NT2/D1 (cell line): ENCODE results near the gene SLC22A12.

ENCODE experiments used
- DNase-seq: peaks from one replicate; pipeline ENCODE4 v3.0.0-alpha.2; 2011; ENCODE audit warnings: low read depth, low spot score
- H3K27me3 ChIP-seq: 2 replicates; pipeline ENCODE4 v1.6.0; 2011; ENCODE audit warnings: mild to moderate bottlenecking; ENCODE audit not compliant: insufficient read length, insufficient read depth
- H3K36me3 ChIP-seq: 2 replicates; pipeline ENCODE4 v1.6.1; 2011; ENCODE audit warnings: mild to moderate bottlenecking, low read length, mixed read lengths; ENCODE audit not compliant: insufficient read depth, insufficient read length
- H3K4me1 ChIP-seq: 2 replicates; pipeline ENCODE4 v1.5.1; 2011; ENCODE audit not compliant: insufficient read depth, insufficient read length
- H3K4me3 ChIP-seq: 2 replicates; pipeline ENCODE4 v1.5.1; 2011; ENCODE audit warnings: low read depth; ENCODE audit not compliant: insufficient read length
- H3K9ac ChIP-seq: 2 replicates; pipeline ENCODE4 v1.6.0; 2011; ENCODE audit warnings: low read depth; ENCODE audit not compliant: insufficient read length
- H3K9me3 ChIP-seq: 2 replicates; pipeline ENCODE4 v1.5.1; 2011; ENCODE audit warnings: mild to moderate bottlenecking, low read length; ENCODE audit not compliant: insufficient read depth
- SUZ12 ChIP-seq: IDR thresholded peaks from 2 replicates; pipeline ENCODE4 v1.6.1; 2011; ENCODE audit not compliant: insufficient read length, insufficient read depth; ENCODE audit errors: extremely low read depth
- YY1 ChIP-seq: IDR thresholded peaks from 2 replicates; pipeline ENCODE4 v1.6.1; 2011; ENCODE audit not compliant: insufficient read length, insufficient read depth
- ZNF274 ChIP-seq: IDR thresholded peaks from 2 replicates; pipeline ENCODE4 v1.6.1; 2011; ENCODE audit warnings: mild to moderate bottlenecking, low read depth, low read length

Gene SLC22A12

DNA sequence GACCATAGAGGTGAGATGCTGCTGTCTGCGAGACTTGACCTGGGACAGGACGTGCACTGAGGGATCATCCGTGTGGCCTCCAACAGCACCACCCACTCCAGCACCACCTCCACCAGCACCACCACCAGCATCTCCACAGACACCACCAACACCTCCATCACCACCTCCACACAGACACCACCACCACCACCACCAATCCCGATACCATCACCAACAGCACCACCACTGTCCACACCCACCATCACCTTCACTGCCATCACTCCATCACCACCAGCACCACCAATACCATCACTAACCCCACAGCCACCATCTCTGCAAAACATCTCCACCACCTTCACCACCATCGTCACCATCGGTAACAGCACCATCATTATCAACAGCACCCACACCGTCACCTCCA lies 26.6 kb upstream of the SLC22A12 start:
- Histone ChIP-seq H3K27me3 (no peaks in the 10 kb centered on the region), H3K9ac (no peak overlapping the region), H3K36me3 (no peaks in the 10 kb centered on the region), H3K9me3 (no peaks in the 10 kb centered on the region), H3K4me3 (no peak overlapping the region), H3K4me1 (peaks cover 46% of the 10 kb centered on the region)
- no peak for DNase-seq
- TF ChIP-seq ZNF274 (no peak), SUZ12 (no peak), YY1 (no peak)

DNA sequence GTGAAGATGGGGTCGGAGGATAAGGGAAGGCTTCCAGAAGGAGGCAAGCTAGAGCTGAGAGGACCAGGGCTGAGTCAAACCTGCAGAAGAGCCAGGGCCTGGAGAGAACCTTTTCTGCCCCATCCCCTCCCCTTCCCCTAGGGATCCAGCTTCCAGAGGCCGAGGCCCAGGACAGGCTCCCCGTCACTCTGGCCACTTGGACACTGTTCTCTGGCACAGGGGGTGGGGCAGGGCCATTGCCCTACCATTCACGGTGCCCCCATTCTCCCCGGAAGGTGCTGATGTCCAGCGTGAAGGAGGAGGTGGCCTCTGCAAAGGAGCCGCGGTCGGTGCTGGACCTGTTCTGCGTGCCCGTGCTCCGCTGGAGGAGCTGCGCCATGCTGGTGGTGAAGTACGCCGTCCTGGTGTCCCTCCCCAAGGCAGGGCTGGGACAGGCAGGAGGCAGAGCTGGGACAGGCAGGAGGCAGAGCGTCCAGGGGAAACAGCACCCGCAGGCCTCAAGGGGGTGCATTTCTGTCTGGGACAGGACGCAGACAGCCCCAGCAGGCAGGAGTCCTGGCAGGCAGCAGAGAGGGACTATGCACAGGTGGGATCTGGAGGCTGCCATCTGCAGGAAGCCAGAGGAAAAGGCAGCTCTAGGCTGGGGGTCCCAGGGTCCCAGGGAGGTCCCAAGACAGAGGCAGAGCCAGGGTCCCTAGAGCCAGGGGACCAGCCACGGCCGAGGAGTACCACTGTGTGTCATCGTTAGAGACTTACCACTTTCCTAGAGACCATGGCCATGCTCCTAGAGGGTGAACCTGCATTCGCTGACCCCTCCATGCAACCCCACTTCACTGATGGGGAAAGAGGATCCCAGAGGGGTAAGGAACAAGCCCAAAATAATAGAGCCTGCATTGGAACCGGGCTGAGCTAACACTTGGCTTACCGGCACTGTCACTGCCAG lies 25.8 kb upstream of the SLC22A12 start:
- Histone ChIP-seq H3K36me3 (no peaks in the 10 kb centered on the region), H3K4me1 (peaks cover 40% of the 10 kb centered on the region), H3K4me3 (no peak overlapping the region), H3K27me3 (no peaks in the 10 kb centered on the region), H3K9ac (peak overlapping the region; percentile 43), H3K9me3 (no peaks in the 10 kb centered on the region)
- TF ChIP-seq YY1 (no peak), SUZ12 (no peak), ZNF274 (no peak)
- DNase-seq, result peak; percentile 46

DNA sequence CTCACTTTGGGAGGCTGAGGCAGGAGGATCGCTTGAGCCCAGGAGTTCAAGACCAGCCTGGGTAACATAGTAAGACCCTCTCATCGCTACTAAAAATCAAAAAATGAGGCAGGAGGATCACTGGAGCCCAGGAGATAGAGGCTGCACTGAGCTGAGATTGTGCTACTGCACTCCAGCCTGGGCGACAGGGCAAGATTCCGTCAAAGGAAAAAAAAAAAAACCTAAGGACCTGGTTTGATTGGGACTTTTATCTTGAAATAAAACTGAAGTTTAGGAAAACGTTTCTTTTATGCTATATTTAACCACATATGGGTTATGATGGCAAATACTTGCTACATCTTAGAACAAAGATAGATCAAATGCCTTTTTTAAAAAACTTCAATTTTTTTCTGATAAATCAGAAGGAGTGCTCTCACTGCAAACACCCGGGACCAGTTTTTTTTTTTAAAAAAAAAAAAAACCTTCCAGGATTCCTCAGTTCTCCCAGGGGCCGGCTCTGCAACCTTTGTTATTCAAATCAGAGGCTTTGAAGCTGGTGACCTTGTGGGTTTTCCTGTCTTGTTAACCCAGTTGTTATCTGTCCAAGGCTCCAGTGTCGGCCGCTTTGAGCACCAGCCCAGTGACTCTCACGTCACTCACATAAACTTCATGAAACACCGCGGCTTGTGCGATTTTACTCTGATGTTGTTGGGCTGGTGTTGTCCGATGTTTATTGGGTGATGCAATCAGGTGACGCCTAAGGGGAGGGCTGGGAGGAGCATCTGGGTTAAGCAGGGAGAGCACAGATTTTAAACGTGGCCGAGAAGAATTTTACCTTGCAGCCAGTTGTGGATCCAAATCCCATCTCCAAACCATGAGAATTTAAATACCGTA lies 24.7 kb upstream of the SLC22A12 start:
- Histone ChIP-seq H3K9ac (peak overlapping the region; percentile 76), H3K27me3 (no peaks in the 10 kb centered on the region), H3K4me1 (peaks cover 33% of the 10 kb centered on the region), H3K4me3 (peak overlapping the region; percentile 19), H3K9me3 (no peaks in the 10 kb centered on the region), H3K36me3 (no peaks in the 10 kb centered on the region)
- TF ChIP-seq YY1, result no peak
- TF ChIP-seq ZNF274, result no peak
- TF ChIP-seq SUZ12, result no peak
- DNase-seq, result peak; percentile 76

DNA sequence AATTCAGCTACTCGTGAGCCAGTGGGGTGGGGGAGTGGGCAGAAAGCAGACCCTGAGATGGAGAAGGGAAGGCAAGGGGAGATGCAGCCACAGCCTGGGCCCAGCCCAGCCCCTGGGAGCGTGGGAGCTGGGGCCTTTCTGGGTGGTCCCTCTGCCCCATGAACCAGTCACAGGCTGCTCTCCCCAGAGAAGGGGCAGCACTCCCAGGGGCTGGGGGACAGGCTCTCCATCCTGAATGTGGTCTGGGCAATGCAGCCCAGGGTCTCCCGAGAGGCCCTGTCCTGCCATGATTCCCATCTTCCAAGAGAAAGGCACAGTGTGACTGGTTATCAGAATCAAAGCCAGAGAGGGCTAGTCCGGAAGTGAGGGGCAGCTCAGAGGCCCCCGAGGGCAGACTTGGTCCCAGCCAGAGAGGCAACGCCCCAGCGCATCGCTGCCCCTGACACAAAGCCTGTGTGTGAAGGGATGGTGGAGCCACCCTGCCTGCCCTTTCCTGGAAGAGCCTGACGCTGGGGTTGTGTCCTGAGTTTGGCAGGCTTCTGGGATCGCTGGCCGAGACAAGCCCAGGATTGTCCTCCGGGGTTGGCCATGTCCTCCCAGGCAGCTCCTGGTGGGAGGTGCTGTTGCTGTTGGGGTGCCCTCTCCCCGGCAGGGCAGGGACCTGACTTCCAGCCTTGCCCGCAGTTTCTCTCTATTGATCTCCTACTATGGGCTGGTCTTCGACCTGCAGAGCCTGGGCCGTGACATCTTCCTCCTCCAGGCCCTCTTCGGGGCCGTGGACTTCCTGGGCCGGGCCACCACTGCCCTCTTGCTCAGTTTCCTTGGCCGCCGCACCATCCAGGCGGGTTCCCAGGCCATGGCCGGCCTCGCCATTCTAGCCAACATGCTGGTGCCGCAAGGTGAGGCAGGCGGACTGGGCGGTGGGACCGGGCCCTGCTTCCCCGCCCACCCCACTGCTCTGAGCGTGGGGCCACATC lies 23.8 kb upstream of the SLC22A12 start:
- no peaks in the 10 kb centered on the region for H3K36me3 ChIP-seq
- H3K9me3 ChIP-seq, result no peaks in the 10 kb centered on the region
- H3K9ac ChIP-seq, result peak overlapping the region; percentile 76
- peaks cover 35% of the 10 kb centered on the region for H3K4me1 ChIP-seq
- peak overlapping the region; percentile 19 for H3K4me3 ChIP-seq
- TF ChIP-seq YY1 (no peak), SUZ12 (no peak), ZNF274 (no peak)
- H3K27me3 ChIP-seq, result no peaks in the 10 kb centered on the region
- DNase-seq, result no peak

DNA sequence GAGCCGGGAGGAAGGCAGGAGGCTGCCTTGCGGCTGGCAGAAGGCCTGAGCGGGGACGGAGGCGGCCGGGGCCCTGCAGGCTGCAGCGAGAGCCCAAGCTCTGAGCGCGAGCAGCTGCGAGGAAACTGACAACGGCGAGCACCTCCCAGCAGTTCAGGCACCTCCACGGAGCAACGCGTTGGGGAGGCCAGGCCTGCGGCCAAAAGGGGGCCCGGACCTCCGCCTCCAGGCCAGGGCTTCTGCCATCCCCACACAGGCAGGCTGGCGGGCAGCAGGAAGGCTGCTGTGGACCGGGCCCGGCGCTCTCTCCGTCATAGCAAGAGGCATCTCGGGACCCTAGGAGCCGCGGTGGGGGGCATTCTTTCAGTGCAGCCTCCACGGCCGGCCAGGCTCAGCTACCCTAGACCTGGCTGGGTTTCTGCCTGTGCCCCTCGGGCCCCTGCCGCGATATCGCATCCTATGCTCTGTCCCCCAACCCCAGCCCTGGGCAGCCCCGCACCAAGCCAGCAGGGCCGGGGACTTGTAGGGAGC lies 22.9 kb upstream of the SLC22A12 start:
- no peak for TF ChIP-seq ZNF274
- TF ChIP-seq YY1, result no peak
- no peak for TF ChIP-seq SUZ12
- no peak for DNase-seq
- Histone ChIP-seq H3K27me3 (no peaks in the 10 kb centered on the region), H3K36me3 (no peaks in the 10 kb centered on the region), H3K9ac (peak overlapping the region; percentile 37), H3K4me1 (peaks cover 38% of the 10 kb centered on the region), H3K9me3 (no peaks in the 10 kb centered on the region), H3K4me3 (no peak overlapping the region)

DNA sequence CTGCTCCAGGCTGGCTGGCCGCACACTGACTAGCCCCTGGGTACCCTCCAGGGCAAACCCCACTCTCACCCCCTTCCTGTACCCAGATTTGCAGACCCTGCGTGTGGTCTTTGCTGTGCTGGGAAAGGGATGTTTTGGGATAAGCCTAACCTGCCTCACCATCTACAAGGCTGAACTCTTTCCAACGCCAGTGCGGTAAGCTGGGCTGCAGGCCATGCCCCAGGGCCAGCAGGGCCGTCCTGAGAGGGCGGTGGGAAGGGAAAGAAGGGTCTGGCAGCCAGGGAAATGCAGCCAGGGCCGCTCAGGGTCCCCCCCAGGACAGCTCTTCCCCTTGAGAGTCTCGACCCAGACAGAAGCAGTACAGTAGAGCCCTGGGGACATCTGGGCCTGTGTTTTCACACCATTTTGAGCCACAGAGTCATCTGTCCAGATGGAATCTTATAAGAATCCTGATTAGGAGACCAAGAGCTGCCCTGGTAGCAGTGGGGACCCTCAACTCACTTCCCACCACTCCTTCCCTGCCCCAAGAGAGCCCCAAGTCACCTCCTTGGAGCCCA lies 22.4 kb upstream of the SLC22A12 start:
- H3K4me3 ChIP-seq, result no peak overlapping the region
- H3K9ac ChIP-seq, result peak overlapping the region; percentile 46
- H3K9me3 ChIP-seq, result no peaks in the 10 kb centered on the region
- DNase-seq, result no peak
- peaks cover 38% of the 10 kb centered on the region for H3K4me1 ChIP-seq
- TF ChIP-seq YY1, result no peak
- TF ChIP-seq SUZ12, result no peak
- TF ChIP-seq ZNF274, result no peak
- H3K36me3 ChIP-seq, result no peaks in the 10 kb centered on the region
- H3K27me3 ChIP-seq, result no peaks in the 10 kb centered on the region
